Measurements from ENCODE around the gene RND2. TPM values are rescaled to one million over a fixed set of nuclear protein-coding genes. Genes with fewer than 3 reads are reported as not detected.

The RND2 gene
- total and polyA plus RNA-seq, 2 donors (not counting 1 experiment from before 2014, with no cell fraction given) = 0.54 to 0.99 TPM

GRCh38 chr17:43028221-43028861 is 3.3 kb downstream of the RND2 start:
- no peak for DNase-seq (ENCODE audit: low read depth in 2 of 2)
- no peaks in the 10 kb centered on the region for H4K20me1 ChIP-seq (ENCODE audit: control insufficient read depth, extremely low read depth, insufficient read depth, low read length)
- no peak for TF ChIP-seq EZH2 (IDR thresholded peaks at IDR 0.05; ENCODE audit: low read length, missing control alignments)
- TF ChIP-seq CTCF (conservative IDR thresholded peaks at IDR 0.05 in 1 of 2, IDR thresholded peaks at IDR 0.05 in 1 of 2; ENCODE audit: low read depth in 1 of 2, low read length in 2 of 2) = no peak
- H3K36me3 ChIP-seq (ENCODE audit: control insufficient read depth, insufficient read depth, low read length) = no peaks in the 10 kb centered on the region
- H3K27ac ChIP-seq (ENCODE audit: insufficient read depth, low read length) = no peak overlapping the region
- H3K4me3 ChIP-seq (replicated peaks in 1 of 4; ENCODE audit: control extremely low read depth in 1 of 4, insufficient read depth in 1 of 4, low read depth in 3 of 4, low read length in 4 of 4) = no peak overlapping the region
- peaks cover 4% of the 10 kb centered on the region for H3K4me1 ChIP-seq (ENCODE audit: control insufficient read depth, extremely low read depth, insufficient read depth, low read length)
- H3K27me3 ChIP-seq (ENCODE audit: control insufficient read depth, insufficient read depth, low read length) = no peaks in the 10 kb centered on the region
- no peak overlapping the region for H3K4me2 ChIP-seq (ENCODE audit: extremely low read depth, insufficient read depth, low read length)
- H3K9me3 ChIP-seq (ENCODE audit: control insufficient read depth, insufficient read depth, low read depth, low read length) = no peaks in the 10 kb centered on the region
- no peaks in the 10 kb centered on the region for H3K79me2 ChIP-seq (ENCODE audit: control insufficient read depth, insufficient read depth, low read length)
- H3K9ac ChIP-seq (ENCODE audit: insufficient read depth, low read length) = no peak overlapping the region
- H2AFZ ChIP-seq (ENCODE audit: low read length) = no peak overlapping the region

GRCh38 chr17:43030137-43030767 is 5.2 kb downstream of the RND2 start:
- H3K9ac ChIP-seq (ENCODE audit: insufficient read depth, low read length) = no peak overlapping the region
- no peaks in the 10 kb centered on the region for H3K27me3 ChIP-seq (ENCODE audit: control insufficient read depth, insufficient read depth, low read length)
- no peaks in the 10 kb centered on the region for H3K36me3 ChIP-seq (ENCODE audit: control insufficient read depth, insufficient read depth, low read length)
- H3K79me2 ChIP-seq (ENCODE audit: control insufficient read depth, insufficient read depth, low read length) = no peaks in the 10 kb centered on the region
- no peak overlapping the region for H2AFZ ChIP-seq (ENCODE audit: low read length)
- TF ChIP-seq CTCF (conservative IDR thresholded peaks at IDR 0.05 in 1 of 2, IDR thresholded peaks at IDR 0.05 in 1 of 2; ENCODE audit: low read depth in 1 of 2, low read length in 2 of 2) = no peak
- no peaks in the 10 kb centered on the region for H3K4me1 ChIP-seq (ENCODE audit: control insufficient read depth, extremely low read depth, insufficient read depth, low read length)
- DNase-seq (ENCODE audit: low read depth in 2 of 2) = no peak
- no peak overlapping the region for H3K4me3 ChIP-seq (replicated peaks in 1 of 4; ENCODE audit: control extremely low read depth in 1 of 4, insufficient read depth in 1 of 4, low read depth in 3 of 4, low read length in 4 of 4)
- no peak overlapping the region for H3K4me2 ChIP-seq (ENCODE audit: extremely low read depth, insufficient read depth, low read length)
- H3K27ac ChIP-seq (ENCODE audit: insufficient read depth, low read length) = no peak overlapping the region
- no peaks in the 10 kb centered on the region for H3K9me3 ChIP-seq (ENCODE audit: control insufficient read depth, insufficient read depth, low read depth, low read length)
- no peaks in the 10 kb centered on the region for H4K20me1 ChIP-seq (ENCODE audit: control insufficient read depth, extremely low read depth, insufficient read depth, low read length)

- H3K27ac ChIP-seq (ENCODE audit: insufficient read depth, low read length) = no peak overlapping the region
- no peaks in the 10 kb centered on the region for H4K20me1 ChIP-seq (ENCODE audit: control insufficient read depth, extremely low read depth, insufficient read depth, low read length)
- DNase-seq (ENCODE audit: low read depth in 2 of 2) = no peak
- no peak overlapping the region for H3K4me3 ChIP-seq (replicated peaks in 1 of 4; ENCODE audit: control extremely low read depth in 1 of 4, insufficient read depth in 1 of 4, low read depth in 3 of 4, low read length in 4 of 4)
- no peak overlapping the region for H3K4me2 ChIP-seq (ENCODE audit: extremely low read depth, insufficient read depth, low read length)
- H3K9ac ChIP-seq (ENCODE audit: insufficient read depth, low read length) = no peak overlapping the region
- H3K4me1 ChIP-seq (ENCODE audit: control insufficient read depth, extremely low read depth, insufficient read depth, low read length) = no peaks in the 10 kb centered on the region
- TF ChIP-seq EZH2 (IDR thresholded peaks at IDR 0.05; ENCODE audit: low read length, missing control alignments) (no peak), CTCF (conservative IDR thresholded peaks at IDR 0.05 in 1 of 2, IDR thresholded peaks at IDR 0.05 in 1 of 2; ENCODE audit: low read depth in 1 of 2, low read length in 2 of 2) (no peak)
- no peak overlapping the region for H2AFZ ChIP-seq (ENCODE audit: low read length)
- no peaks in the 10 kb centered on the region for H3K36me3 ChIP-seq (ENCODE audit: control insufficient read depth, insufficient read depth, low read length)
- H3K27me3 ChIP-seq (ENCODE audit: control insufficient read depth, insufficient read depth, low read length) = no peaks in the 10 kb centered on the region
- no peaks in the 10 kb centered on the region for H3K79me2 ChIP-seq (ENCODE audit: control insufficient read depth, insufficient read depth, low read length)
- no peaks in the 10 kb centered on the region for H3K9me3 ChIP-seq (ENCODE audit: control insufficient read depth, insufficient read depth, low read depth, low read length)
These were observed 6.6 kb downstream of the RND2 start for GRCh38 chr17:43031666-43032065.
